HG03439 (cell line): ENCODE measurements around the gene MOB2.

Experiments used
- ATAC-seq: cut with Tn5 transposase; IDR thresholded peaks from one replicate; pipeline ENCODE4 v1.9.1; 2021; ENCODE audit warnings: mild to moderate bottlenecking, moderate library complexity; ENCODE audit not compliant: unreplicated experiment

Gene MOB2

DNA sequence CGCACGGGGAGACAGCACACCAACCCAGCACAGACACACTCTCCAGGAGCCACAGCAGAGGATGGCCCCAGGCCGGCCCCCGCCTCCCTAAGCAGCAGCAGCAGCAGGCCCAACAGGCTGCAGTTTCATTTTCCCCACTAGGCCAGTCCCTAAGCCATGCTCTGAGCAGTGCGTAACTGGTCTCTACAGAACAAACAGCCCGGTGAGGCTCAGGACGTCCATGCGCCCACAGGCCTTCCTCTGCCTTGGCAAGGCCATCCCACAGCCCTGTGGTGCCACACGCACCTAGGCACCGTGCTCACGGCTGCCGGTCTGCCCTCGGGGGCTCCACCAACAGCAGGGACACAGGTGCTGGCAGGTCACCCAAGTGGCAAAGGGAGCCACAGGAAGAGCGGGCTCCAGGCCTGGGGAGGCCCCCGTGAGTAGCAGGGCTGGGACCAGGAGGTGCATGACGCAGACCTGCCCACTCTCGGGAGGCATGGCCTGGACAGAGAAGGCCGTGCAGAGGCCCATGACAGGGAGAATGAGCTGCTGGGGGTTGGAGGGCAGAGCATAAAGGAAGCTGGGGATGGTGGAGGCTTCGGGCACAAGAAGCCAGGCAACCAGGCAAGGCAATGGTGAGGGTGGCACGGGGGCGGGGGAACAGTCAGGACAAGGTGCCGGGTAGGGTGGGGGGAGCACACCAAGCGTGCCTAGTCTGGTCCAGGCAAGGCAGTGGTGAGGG, 1.4 kb upstream of the MOB2 start:
- no peak for ATAC-seq

DNA sequence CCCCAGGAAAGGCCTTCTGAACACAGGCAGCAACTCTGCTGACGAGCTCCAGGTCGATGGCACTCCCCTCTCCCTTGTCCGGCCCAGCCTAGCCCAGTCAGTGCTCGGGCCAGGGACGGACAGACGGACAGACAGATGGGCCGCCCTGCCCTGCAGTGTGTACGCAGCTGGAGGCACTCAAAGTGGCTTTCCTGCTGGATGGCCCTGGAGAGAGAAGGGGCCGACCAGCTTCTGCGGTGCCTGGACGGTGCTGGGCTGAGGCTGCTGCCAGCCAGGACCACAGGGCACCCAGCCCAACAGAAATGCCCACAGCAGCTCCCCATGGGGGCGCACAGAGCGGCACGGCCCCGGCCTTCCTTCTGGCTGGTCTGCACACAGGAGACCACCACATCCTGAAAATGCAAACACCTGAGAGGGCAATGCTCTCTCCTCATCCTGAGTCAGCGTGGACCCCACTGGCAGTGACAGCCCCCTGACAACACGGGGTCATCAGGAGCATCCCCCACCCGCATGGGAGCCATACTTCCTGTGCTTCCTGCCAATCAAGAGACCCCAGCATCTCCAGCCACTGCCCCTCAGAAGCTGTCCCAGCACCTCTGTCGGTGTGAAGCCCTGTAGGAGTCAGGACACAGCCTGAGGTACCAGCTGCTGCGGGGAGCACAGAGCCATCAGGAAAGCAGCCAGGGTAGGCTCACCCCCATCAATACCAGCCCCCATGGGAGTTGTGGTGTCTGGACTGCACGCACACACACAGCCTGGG, 692 bp upstream of the MOB2 start:
- ATAC-seq = no peak

DNA sequence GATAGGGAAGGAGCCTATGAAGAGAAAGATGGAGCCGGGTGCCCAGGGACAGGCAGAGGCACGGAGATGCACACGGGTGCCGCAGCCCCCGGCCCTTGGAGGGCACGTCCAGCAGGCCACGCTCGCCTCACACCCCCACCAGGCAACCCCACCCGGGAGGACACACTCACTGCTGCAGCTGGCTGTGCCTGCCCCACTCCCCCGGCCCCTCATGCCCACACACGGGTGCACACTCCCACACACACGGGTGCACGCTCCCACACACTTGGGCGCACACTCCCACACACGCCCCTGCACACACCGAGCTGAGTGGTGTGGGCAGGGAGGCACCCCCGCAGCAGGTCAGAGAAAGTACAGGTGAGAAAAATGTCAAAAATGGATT, 1.1 kb downstream of the MOB2 start:
- ATAC-seq = no peak

GRCh38 chr11:1484695-1485503, 1.7 kb downstream of the MOB2 start:
- ATAC-seq = no peak

DNA sequence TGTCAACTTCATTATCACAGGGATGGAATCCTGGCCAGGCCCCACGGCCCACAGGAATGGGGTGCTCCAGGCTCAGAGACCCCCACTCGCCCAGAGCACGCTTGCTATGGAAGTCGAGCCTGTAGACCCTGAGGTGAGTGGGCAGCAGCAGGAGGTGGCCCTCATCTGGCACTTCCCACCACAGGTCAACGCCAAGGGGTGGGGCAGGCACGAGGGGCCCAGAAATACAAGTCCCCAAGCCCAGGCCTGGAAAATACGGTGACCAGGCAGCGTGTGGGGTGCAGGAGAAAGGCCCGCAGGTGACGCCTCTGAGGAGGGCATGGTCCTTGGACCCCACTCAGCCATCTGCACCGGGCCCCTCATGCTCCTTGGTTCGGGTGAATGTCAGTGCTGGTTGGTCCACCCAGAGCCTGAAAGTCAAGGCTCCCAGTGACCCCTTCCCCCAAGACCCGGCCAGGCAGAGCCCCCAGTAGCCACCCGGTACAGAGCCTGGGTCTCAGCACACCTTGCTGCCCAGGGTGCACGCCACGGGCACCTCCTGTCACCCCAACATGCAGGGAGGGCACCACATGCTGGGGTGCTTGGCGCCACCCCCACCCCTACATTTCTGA, 2.4 kb downstream of the MOB2 start:
- ATAC-seq = no peak

- no peak for ATAC-seq
Observed at GRCh38 chr11:1483445-1483961, 3.1 kb downstream of the MOB2 start.

- ATAC-seq = no peak
Observed at GRCh38 chr11:1482581-1483444, 3.8 kb downstream of the MOB2 start.

DNA sequence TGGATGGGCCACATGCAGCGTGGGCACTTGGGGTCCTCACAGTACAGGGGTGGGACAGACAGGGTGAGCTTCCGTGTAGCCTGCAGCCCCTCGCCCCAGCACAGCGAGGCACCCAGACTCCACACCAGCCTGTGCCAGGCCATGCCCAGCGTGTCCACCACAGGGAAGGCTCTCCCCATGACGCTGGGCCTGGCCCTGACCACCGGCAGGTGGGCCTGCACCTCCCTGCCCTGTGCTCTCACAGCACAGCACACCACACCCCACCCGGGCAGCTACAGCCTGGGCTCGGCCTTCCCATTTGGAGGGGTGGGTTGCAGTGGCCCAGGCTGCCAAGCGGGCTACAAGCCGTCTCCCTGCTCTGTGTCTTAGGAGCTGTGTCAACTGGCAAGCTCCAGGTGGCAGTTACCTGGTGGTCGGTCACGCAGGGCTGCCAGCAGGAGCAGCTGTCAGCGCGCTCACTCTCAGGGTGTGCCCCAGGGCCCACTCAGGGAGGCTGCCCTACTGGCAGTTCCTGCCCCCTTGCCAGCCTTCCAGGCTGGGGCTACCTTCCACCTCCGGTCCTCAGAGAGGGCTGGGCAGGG, 4.6 kb downstream of the MOB2 start:
- ATAC-seq = no peak

- no peak for ATAC-seq
Observed at GRCh38 chr11:1481483-1481825, 5.1 kb downstream of the MOB2 start.

GRCh38 chr11:1480555-1481482, 5.8 kb downstream of the MOB2 start:
- no peak for ATAC-seq

DNA sequence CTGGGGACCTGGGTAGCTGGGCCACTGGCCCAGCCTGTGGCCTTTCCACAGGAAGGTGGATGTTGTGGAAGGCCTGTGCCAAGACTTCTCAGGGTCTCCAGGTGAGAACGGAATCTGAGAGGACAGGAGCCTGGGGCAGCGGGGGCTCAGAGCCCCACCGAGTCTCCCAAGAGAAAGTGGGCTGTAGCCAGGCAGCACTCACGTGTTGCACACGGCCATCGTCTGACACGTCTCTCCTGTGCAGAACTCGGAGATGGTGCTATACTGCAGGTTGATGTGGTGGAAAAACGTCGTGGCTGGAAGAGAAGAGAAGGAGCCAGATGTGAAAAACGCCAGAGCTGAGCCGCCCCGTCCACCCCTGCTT, 6.4 kb downstream of the MOB2 start:
- no peak for ATAC-seq

- ATAC-seq = no peak
Observed at GRCh38 chr11:1479678-1480118, 6.9 kb downstream of the MOB2 start.

GRCh38 chr11:1479006-1479677, 7.4 kb downstream of the MOB2 start:
- no peak for ATAC-seq

GRCh38 chr11:1478544-1478943, 8.0 kb downstream of the MOB2 start:
- no peak for ATAC-seq

- ATAC-seq = no peak
Observed at GRCh38 chr11:1478011-1478410, 8.6 kb downstream of the MOB2 start.

DNA sequence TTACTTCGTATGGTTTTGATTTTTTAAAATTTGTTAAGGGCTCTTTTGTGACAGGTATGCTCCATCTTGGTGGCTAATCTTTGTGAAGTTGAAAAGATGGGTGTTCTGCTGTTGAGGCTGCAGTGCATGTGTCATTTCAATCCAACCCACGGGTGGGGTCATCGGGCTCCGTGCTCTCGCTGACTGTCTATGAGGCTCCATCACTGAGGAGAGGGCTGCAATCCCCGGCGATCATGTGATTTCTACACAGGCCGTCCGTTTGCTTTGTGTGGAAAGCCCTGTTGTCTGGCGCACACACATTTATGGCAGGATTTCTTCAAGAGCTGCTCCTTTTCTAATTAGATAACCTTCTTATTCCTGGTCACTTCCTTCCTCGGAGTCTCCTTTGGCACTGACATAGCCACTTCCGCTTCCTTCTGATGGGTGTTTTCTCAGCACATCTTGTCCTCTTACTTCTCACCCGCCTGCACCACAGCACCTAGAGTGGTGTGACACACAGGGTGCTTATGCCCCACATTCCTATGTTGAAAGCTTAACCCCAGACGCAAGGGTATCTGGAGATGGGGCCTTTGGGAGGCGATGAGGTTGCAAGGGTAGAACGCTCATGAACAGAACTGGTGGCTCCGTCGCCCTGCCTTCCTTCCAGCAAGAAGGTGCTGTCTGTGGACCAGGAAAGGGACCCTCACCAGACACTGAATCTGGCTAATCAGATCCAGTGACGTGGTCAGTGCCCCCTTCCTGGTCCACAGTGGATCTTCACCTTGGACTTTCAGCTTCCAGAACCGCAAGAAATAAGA, 9.4 kb downstream of the MOB2 start:
- no peak for ATAC-seq

DNA sequence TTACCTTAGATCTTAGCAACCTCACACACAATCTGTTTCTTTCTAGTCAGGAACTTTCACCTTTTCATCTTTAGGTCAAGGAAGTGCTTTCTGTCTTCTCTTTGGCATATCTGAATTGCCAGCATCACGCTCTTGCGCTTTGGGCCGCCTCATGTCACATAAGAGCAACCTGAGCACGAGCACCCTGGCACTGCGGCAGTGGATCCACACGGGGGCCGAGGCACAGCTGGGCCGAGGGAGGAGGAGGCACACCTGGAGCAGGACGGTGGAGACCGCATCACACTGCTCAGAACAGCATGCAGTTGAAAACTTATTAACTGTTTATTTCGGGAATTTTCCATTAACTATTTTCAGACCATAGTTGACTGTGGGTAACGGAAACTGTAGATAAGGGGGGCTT, 10.7 kb downstream of the MOB2 start:
- ATAC-seq = no peak
